ENCODE measurements around the gene MIER2.

The MIER2 gene

GRCh38 chr19:338421-338820 lies 6.2 kb downstream of the MIER2 start:
- TF ChIP-seq CTCF (conservative IDR thresholded peaks at IDR 0.05) = no peak
- TF ChIP-seq ZFX (IDR thresholded peaks at IDR 0.05) = no peak

GRCh38 chr19:336067-336614 lies 8.5 kb downstream of the MIER2 start:
- H3K27ac ChIP-seq = no peak overlapping the region
- TF ChIP-seq CTCF (conservative IDR thresholded peaks at IDR 0.05) (no peak), ZFX (IDR thresholded peaks at IDR 0.05) (no peak)

More at GRCh38 chr19:338421-338820, 6.2 kb downstream of the MIER2 start:
- H3K27ac ChIP-seq = no peak overlapping the region

GRCh38 chr19:335486-336066 lies 9.0 kb downstream of the MIER2 start:
- H3K27ac ChIP-seq = no peak overlapping the region
- TF ChIP-seq CTCF (conservative IDR thresholded peaks at IDR 0.05) = no peak
- no peak for TF ChIP-seq ZFX (IDR thresholded peaks at IDR 0.05)

- H3K27ac ChIP-seq = no peak overlapping the region
- TF ChIP-seq CTCF (conservative IDR thresholded peaks at IDR 0.05) (no peak), ZFX (IDR thresholded peaks at IDR 0.05) (no peak)
These were observed 9.5 kb downstream of the MIER2 start for GRCh38 chr19:335072-335471.

GRCh38 chr19:334296-335071 lies 10.1 kb downstream of the MIER2 start:
- no peak for TF ChIP-seq CTCF (conservative IDR thresholded peaks at IDR 0.05)
- no peak for TF ChIP-seq ZFX (IDR thresholded peaks at IDR 0.05)
- no peak overlapping the region for H3K27ac ChIP-seq

GRCh38 chr19:330503-330902 lies 14.1 kb downstream of the MIER2 start:
- no peak overlapping the region for H3K27ac ChIP-seq
- TF ChIP-seq CTCF (conservative IDR thresholded peaks at IDR 0.05) (no peak), ZFX (IDR thresholded peaks at IDR 0.05) (no peak)

- no peak overlapping the region for H3K27ac ChIP-seq
- TF ChIP-seq CTCF (conservative IDR thresholded peaks at IDR 0.05) = no peak
- no peak for TF ChIP-seq ZFX (IDR thresholded peaks at IDR 0.05)
These were observed 14.7 kb downstream of the MIER2 start for GRCh38 chr19:329876-330275.
